ENCODE data around the gene DOCK11. TPM values are rescaled to one million over a fixed set of nuclear protein-coding genes. Genes with fewer than 3 reads are reported as not detected.

The DOCK11 gene
- total and polyA plus RNA-seq, 9 of the 15 experiments (the other 6 are each of a cell fraction or from before 2014, with no cell fraction given): 41.8 to 77.8 (median 50.9) TPM

DNA sequence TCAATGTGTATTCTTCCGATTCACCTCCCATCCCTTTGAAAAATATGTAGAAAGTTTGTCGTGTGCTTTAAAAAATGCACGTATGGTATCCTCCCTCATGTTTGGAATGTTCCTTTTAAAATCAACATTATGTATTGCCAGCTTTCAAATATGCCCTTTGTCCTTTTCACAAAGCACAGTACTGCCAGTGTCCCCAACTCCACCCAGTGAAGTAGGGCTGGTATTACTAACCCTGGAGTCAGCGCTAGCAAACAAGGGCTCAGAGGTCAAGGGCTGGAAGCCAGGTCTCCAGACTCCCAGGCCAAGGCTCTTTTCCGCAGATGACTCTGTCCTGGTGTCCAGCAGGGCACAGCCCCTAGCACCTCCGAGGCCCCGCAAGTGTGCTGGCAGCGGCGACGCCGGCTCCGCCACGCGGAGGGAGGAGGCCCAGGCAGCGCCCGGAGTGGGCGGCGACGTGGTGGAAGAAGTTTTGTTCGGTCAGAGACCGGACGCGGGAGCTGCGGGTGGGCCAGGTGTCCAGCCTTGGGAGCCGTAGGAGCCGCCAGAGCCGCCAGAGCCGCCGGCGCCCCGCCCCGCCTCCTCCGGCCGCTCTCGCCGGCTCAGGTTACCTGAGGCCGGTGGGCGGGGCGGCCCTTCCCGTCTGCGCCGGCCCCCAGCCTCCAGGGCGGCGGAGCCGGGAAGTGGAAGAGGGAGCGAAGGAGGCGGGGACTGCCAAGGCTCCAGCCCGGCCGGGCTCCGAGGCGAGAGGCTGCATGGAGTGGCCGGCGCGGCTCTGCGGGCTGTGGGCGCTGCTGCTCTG, 231.5 kb downstream of the DOCK11 start, which contains the start of gene IL13RA1:
IL13RA1 (plus strand) TSS at position 720 of the 799 bp plus-strand sequence; CDS start at position 753, 33 bp downstream.
- H3K4me1 ChIP-seq (replicated peaks in 1 of 2; ENCODE audit: control insufficient read depth in 2 of 2, insufficient read depth in 2 of 2, low read length in 2 of 2): peaks cover 15 to 22% of the 10 kb centered on the region in 2 experiments
- DNase-seq (ENCODE audit: extremely low read depth in 1 of 4, low spot score in 3 of 4): peak; percentile 88 to 91 (median 88)
- TF ChIP-seq NFIC (IDR thresholded peaks at IDR 0.05): 0 out of 2 replicates have a peak, but pooled peaks have one; percentile 7
- TF ChIP-seq TOE1 (IDR thresholded peaks at IDR 0.05; ENCODE audit: borderline replicate concordance): peak; percentile 31; the same call in 1 of the 2 replicates
- TF ChIP-seq TOE1 (CRISPR knock-in tag; IDR thresholded peaks at IDR 0.05; ENCODE audit: borderline replicate concordance, low read depth): no peak
- TF ChIP-seq MIER1 (IDR thresholded peaks at IDR 0.05; ENCODE audit: low read depth): no peak
- TF ChIP-seq TBP (optimal IDR thresholded peaks at IDR 0.05; ENCODE audit: low read depth, low read length): peak; percentile 8
- TF ChIP-seq MTA3 (IDR thresholded peaks at IDR 0.05; ENCODE audit: borderline replicate concordance): peak; percentile 58; the same call in 1 of the 2 replicates
- TF ChIP-seq, protein P1, sequence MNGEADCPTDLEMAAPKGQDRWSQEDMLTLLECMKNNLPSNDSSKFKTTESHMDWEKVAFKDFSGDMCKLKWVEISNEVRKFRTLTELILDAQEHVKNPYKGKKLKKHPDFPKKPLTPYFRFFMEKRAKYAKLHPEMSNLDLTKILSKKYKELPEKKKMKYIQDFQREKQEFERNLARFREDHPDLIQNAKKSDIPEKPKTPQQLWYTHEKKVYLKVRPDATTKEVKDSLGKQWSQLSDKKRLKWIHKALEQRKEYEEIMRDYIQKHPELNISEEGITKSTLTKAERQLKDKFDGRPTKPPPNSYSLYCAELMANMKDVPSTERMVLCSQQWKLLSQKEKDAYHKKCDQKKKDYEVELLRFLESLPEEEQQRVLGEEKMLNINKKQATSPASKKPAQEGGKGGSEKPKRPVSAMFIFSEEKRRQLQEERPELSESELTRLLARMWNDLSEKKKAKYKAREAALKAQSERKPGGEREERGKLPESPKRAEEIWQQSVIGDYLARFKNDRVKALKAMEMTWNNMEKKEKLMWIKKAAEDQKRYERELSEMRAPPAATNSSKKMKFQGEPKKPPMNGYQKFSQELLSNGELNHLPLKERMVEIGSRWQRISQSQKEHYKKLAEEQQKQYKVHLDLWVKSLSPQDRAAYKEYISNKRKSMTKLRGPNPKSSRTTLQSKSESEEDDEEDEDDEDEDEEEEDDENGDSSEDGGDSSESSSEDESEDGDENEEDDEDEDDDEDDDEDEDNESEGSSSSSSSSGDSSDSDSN (IDR thresholded peaks at IDR 0.05; ENCODE audit: borderline replicate concordance in 1 of 2, low read depth in 2 of 2, low read length in 2 of 2): peak in 1 of 2 experiments; percentile 69; a peak in 1 of 4 replicates
- TF ChIP-seq POLR2A (conservative IDR thresholded peaks at IDR 0.05): peak; percentile 39; the same call in 1 of the 2 replicates
- peak in 1 of 2 experiments; percentile 22; a peak in 1 of 4 replicates for TF ChIP-seq SRF (CRISPR knock-in tag; IDR thresholded peaks at IDR 0.05)
- TF ChIP-seq, protein P2, sequence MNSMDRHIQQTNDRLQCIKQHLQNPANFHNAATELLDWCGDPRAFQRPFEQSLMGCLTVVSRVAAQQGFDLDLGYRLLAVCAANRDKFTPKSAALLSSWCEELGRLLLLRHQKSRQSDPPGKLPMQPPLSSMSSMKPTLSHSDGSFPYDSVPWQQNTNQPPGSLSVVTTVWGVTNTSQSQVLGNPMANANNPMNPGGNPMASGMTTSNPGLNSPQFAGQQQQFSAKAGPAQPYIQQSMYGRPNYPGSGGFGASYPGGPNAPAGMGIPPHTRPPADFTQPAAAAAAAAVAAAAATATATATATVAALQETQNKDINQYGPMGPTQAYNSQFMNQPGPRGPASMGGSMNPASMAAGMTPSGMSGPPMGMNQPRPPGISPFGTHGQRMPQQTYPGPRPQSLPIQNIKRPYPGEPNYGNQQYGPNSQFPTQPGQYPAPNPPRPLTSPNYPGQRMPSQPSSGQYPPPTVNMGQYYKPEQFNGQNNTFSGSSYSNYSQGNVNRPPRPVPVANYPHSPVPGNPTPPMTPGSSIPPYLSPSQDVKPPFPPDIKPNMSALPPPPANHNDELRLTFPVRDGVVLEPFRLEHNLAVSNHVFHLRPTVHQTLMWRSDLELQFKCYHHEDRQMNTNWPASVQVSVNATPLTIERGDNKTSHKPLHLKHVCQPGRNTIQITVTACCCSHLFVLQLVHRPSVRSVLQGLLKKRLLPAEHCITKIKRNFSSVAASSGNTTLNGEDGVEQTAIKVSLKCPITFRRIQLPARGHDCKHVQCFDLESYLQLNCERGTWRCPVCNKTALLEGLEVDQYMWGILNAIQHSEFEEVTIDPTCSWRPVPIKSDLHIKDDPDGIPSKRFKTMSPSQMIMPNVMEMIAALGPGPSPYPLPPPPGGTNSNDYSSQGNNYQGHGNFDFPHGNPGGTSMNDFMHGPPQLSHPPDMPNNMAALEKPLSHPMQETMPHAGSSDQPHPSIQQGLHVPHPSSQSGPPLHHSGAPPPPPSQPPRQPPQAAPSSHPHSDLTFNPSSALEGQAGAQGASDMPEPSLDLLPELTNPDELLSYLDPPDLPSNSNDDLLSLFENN (IDR thresholded peaks at IDR 0.05; ENCODE audit: low read depth in 2 of 2, low read length in 2 of 2): no peak
- TF ChIP-seq, protein P3, sequence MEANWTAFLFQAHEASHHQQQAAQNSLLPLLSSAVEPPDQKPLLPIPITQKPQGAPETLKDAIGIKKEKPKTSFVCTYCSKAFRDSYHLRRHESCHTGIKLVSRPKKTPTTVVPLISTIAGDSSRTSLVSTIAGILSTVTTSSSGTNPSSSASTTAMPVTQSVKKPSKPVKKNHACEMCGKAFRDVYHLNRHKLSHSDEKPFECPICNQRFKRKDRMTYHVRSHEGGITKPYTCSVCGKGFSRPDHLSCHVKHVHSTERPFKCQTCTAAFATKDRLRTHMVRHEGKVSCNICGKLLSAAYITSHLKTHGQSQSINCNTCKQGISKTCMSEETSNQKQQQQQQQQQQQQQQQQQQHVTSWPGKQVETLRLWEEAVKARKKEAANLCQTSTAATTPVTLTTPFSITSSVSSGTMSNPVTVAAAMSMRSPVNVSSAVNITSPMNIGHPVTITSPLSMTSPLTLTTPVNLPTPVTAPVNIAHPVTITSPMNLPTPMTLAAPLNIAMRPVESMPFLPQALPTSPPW (CRISPR knock-in tag; IDR thresholded peaks at IDR 0.05): peak; percentile 85
- TF ChIP-seq POLR2H (tag; IDR thresholded peaks at IDR 0.05; ENCODE audit: low read depth): peak; percentile 23; the same call in 1 of the 2 replicates
- TF ChIP-seq HNRNPL (IDR thresholded peaks at IDR 0.05; ENCODE audit: low read depth, low read length): no peak

More for the DNA sequence above, 231.5 kb downstream of the DOCK11 start, which contains the start of gene IL13RA1:
- peak within 1 kb of the TSS; percentile 74; the same call in 2 of the 3 replicates for H3K27ac ChIP-seq (ENCODE audit: extremely low read depth, low read depth, low read length)
- intact Hi-C loops (cut with micrococcal nuclease) (loop anchor here (10.0 kb wide), 1 partner anchor 382 kb away; the partner anchor contains the start of gene WDR44), in situ Hi-C loops (cut with MboI) (no loop called here)
- no peaks in the 10 kb centered on the region for H3K36me3 ChIP-seq (ENCODE audit: control insufficient read depth, insufficient read depth, low read length)
- no peaks in the 10 kb centered on the region for H3K9me3 ChIP-seq (replicated peaks; ENCODE audit: control insufficient read depth, insufficient read depth, low read depth, low read length)
- CTCF ChIA-PET (ENCODE audit: low intra/inter-chr PET ratio): no interaction called here
- H2AFZ ChIP-seq (ENCODE audit: low read depth, low read length): peak within 1 kb of the TSS; percentile 96
- peak; percentile 97 for ATAC-seq
- POLR2A ChIA-PET: interaction anchor here (0.6 to 1.0 kb wide), 3 partner anchors 16 to 472 kb away, joined by 3 read pairs; no protein-coding TSS in a partner anchor
- 0 out of 2 replicates have a peak, but pooled peaks cover 4% of the 10 kb centered on the region for H4K20me1 ChIP-seq (replicated peaks; ENCODE audit: control insufficient read depth, insufficient read depth, low read length)
- 26% methylated on average over 4 of the region's 56 CpGs for WGBS (ENCODE audit: insufficient coverage, low coverage, missing lambda C conversion rate)
- no TSS peak for BruUV-seq (replicated peaks)
- H3K79me2 ChIP-seq (ENCODE audit: control insufficient read depth, insufficient read depth, low read length): no peaks in the 10 kb centered on the region
- no peaks in the 10 kb centered on the region for H3K9me1 ChIP-seq (ENCODE audit: control insufficient read depth, insufficient read depth, low read length)
- peak within 1 kb of the TSS; percentile 54 to 87 for H3K9ac ChIP-seq (ENCODE audit: insufficient read depth in 1 of 2, low read depth in 2 of 2, low read length in 2 of 2)
- peak within 1 kb of the TSS; percentile 76 for H3K4me2 ChIP-seq (ENCODE audit: insufficient read depth, low read length)
- peak; percentile 32 for FAIRE-seq
- H3K4me3 ChIP-seq: peak within 1 kb of the TSS; percentile 69
- H3K27me3 ChIP-seq (ENCODE audit: control insufficient read depth in 2 of 2, insufficient read depth in 2 of 2, low read length in 2 of 2): no peaks in the 10 kb centered on the region
